OCI-LY7 (cell line): ENCODE measurements around the gene LSM8. TPM values are rescaled to one million over a fixed set of nuclear protein-coding genes. Genes with fewer than 3 reads are reported as not detected.
A peak's percentile ranks its signal among the peaks of the same experiment; 100 is the strongest.

Experiments
- BruUV-seq: library from RNA; stranded (reverse); fragments of 400-500 nt; replicated peaks from 2 replicates; lab custom pipeline; 2021; lab: Mats Ljungman, UMichigan
- CTCF ChIA-PET: fragments of 300-600 bp; sonication (Branson Sonifier 250); formaldehyde crosslinking; loops from one replicate; lab custom pipeline; 2022; ENCODE audit warnings: antibody characterized with exemption; ENCODE audit not compliant: unreplicated experiment; lab: Charles Lee
- POLR2A ChIA-PET: fragments of 300-600 bp; sonication (Branson Sonifier 250); formaldehyde crosslinking; loops from one replicate; lab custom pipeline; 2022; ENCODE audit warnings: antibody characterized with exemption; lab: Charles Lee
- DNase-seq: peaks from one replicate; pipeline ENCODE4 v3.0.0-alpha.2; 2015; ENCODE audit warnings: low spot score
- H2AFZ ChIP-seq: fragments of 200-600 bp; sonication (generic), shearing (Covaris generic); 2 replicates; pipeline ENCODE4 v1.6.1; 2014; ENCODE audit warnings: mild to moderate bottlenecking, antibody characterized with exemption, low read length, moderate library complexity
- H3K27ac ChIP-seq: fragments of 200-600 bp; sonication (generic); 2 replicates; pipeline ENCODE4 v1.5.1; 2014; ENCODE audit warnings: mixed run types, low read depth, mild to moderate bottlenecking, moderate library complexity, low read length, inconsistent platforms; ENCODE audit not compliant: poor library complexity, severe bottlenecking
- H3K36me3 ChIP-seq: fragments of 200-600 bp; sonication (generic); 2 replicates; pipeline ENCODE4 v1.6.1; 2014; ENCODE audit warnings: mild to moderate bottlenecking, antibody characterized with exemption, low read length, moderate library complexity, mixed read lengths; ENCODE audit not compliant: insufficient read depth
- H3K4me1 ChIP-seq: fragments of 200-600 bp; sonication (generic); 2 replicates; pipeline ENCODE4 v1.5.1; 2014; ENCODE audit warnings: mild to moderate bottlenecking, low read length; ENCODE audit not compliant: insufficient read depth, poor library complexity, severe bottlenecking
- H3K4me2 ChIP-seq: fragments of 200-600 bp; sonication (generic); 2 replicates; pipeline ENCODE4 v1.6.1; 2014; ENCODE audit warnings: mild to moderate bottlenecking, low read length
- H3K4me3 ChIP-seq: fragments of 200-600 bp; sonication (generic); 2 replicates; pipeline ENCODE4 v1.5.1; 2014; ENCODE audit warnings: mild to moderate bottlenecking, low read depth, low read length; ENCODE audit not compliant: poor library complexity, severe bottlenecking
- H3K79me2 ChIP-seq: fragments of 200-600 bp; sonication (generic); 2 replicates; pipeline ENCODE4 v1.6.1; 2016; ENCODE audit warnings: low read depth, mild to moderate bottlenecking, low read length, moderate library complexity, mixed read lengths; ENCODE audit not compliant: insufficient read depth
- H3K9me2 ChIP-seq: fragments of 200-600 bp; sonication (generic); 2 replicates; pipeline ENCODE4 v1.6.1; 2016; ENCODE audit warnings: mild to moderate bottlenecking, low read length, mixed read lengths; ENCODE audit not compliant: insufficient read depth
- H3K9me3 ChIP-seq: fragments of 200-600 bp; sonication (generic); 2 replicates; pipeline ENCODE4 v1.6.1; 2014; ENCODE audit warnings: mild to moderate bottlenecking, mixed run types, low read length, mixed read lengths
- H4K20me1 ChIP-seq: fragments of 200-600 bp; sonication (generic); 2 replicates; pipeline ENCODE4 v1.6.1; 2014; ENCODE audit warnings: mild to moderate bottlenecking, antibody characterized with exemption, low read length, moderate library complexity, mixed read lengths; ENCODE audit not compliant: insufficient read depth
- EZH2phosphoT487 ChIP-seq: fragments of 200-600 bp; sonication (generic); IDR thresholded peaks from 2 replicates; pipeline ENCODE4 v1.6.1; 2018; ENCODE audit warnings: low read depth, borderline replicate concordance, mild to moderate bottlenecking, mixed run types, antibody characterized with exemption, low read length, moderate library complexity, mixed read lengths
- intact Hi-C: fragments of 100-400 bp; cut with micrococcal nuclease; formaldehyde crosslinking; loops from one replicate; pipeline ENCODE4 v1.10.0; 2022; ENCODE audit not compliant: unreplicated experiment
- total RNA-seq, 2 experiments: library from RNA; depleted of rRNA in 1 of 2; stranded (reverse); fragments of >200 nt in 1 of 2; shearing (Covaris generic) in 1 of 2; gene quantifications; 2 replicates each; pipeline ENCODE4 v1.2.3, GENCODE V29; 2014 to 2022
- TF ChIP-seq, protein P1 (sequence below): fragments of 200-600 bp; sonication (generic); conservative IDR thresholded peaks from 2 replicates; pipeline ENCODE4 v1.5.1; 2014; ENCODE audit warnings: mild to moderate bottlenecking, antibody characterized with exemption, low read length, moderate library complexity, mixed read lengths

LSM8 gene
- total RNA-seq, 2 experiments from 2014 or later, result 80.7 to 105 TPM

DNA sequence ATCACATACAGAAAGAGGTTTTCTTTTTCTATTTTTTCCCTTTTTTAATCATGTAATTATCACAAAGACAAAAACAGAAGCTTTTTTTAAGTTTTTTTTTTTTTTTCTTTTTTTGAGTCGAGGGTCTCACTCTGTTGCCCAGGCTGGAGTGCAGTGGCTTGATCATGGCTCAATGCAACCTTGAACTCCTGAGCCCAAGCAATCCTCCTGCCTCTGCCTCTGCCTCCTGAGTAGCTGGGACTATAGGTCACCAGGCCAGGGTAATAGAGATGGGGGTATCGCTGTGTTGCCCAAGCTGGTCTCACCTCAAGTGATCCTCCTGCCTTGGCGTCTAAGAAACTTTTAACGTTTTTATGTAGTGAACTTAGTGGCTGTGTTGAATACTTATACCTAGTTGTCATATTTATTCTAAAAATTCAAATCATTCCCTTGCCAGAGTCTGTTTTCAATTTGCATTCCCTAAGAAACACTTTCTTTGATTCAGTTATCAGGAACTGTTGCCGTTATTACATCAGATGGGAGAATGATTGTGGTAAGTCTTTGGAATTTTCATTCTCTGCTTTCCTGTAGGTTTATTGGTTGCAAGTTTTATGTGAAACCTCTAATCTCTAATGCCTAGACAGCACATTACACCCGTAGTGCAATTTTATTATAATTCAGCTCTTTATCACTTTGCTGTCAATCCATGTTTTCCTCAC is 1.3 kb downstream of the LSM8 start:
- Histone ChIP-seq H3K9me2 (no peaks in the 10 kb centered on the region), H3K36me3 (peaks cover 51% of the 10 kb centered on the region), H3K4me2 (peak overlapping the region; percentile 98), H3K9me3 (no peaks in the 10 kb centered on the region), H4K20me1 (peaks cover 33% of the 10 kb centered on the region; the same call in 1 of the 2 replicates), H3K79me2 (peaks cover 67% of the 10 kb centered on the region), H3K4me3 (peak overlapping the region; percentile 98), H3K4me1 (peaks cover 22% of the 10 kb centered on the region), H2AFZ (no peak overlapping the region), H3K27ac (peak overlapping the region; percentile 72)
- BruUV-seq, result no TSS peak
- ChIA-PET CTCF (no interaction called here), POLR2A (interaction anchor here (0.6 to 1.0 kb wide), 5 partner anchors 9 to 237 kb away, joined by 3 to 5 read pairs (median 4); no protein-coding TSS in a partner anchor)
- peak; percentile 19 for DNase-seq
- TF ChIP-seq, protein P1, sequence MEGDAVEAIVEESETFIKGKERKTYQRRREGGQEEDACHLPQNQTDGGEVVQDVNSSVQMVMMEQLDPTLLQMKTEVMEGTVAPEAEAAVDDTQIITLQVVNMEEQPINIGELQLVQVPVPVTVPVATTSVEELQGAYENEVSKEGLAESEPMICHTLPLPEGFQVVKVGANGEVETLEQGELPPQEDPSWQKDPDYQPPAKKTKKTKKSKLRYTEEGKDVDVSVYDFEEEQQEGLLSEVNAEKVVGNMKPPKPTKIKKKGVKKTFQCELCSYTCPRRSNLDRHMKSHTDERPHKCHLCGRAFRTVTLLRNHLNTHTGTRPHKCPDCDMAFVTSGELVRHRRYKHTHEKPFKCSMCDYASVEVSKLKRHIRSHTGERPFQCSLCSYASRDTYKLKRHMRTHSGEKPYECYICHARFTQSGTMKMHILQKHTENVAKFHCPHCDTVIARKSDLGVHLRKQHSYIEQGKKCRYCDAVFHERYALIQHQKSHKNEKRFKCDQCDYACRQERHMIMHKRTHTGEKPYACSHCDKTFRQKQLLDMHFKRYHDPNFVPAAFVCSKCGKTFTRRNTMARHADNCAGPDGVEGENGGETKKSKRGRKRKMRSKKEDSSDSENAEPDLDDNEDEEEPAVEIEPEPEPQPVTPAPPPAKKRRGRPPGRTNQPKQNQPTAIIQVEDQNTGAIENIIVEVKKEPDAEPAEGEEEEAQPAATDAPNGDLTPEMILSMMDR, result no peak
- no peak for TF ChIP-seq EZH2phosphoT487
- intact Hi-C loops, result loop anchor here (10.0 kb wide), 2 partner anchors 129 to 1321 kb away; partner anchors contain the start of gene CAPZA2

DNA sequence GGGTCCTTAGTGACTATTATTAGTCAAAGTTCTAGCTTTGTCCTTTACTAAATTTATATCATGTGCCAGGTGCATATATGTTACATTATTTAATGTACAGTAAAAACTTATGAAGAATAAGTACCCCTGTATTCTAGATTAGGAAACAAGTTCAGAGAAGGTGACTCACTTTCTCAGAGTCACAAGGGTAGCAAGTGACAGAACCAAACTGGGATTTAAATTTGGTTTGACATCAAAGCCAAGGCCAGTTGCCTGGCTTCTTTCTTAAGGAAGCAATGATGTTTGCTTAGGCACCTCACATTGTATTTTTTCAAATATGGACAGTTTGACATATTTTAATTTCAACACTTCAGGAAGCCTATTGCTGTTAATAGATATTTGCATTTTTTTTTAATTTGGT is 2.5 kb downstream of the LSM8 start:
- Histone ChIP-seq H3K4me3 (peak overlapping the region; percentile 98), H3K36me3 (peaks cover 63% of the 10 kb centered on the region), H3K9me2 (no peaks in the 10 kb centered on the region), H3K9me3 (no peaks in the 10 kb centered on the region), H3K4me1 (peaks cover 21% of the 10 kb centered on the region), H3K79me2 (peaks cover 69% of the 10 kb centered on the region), H3K4me2 (peak overlapping the region; percentile 98), H3K27ac (no peak overlapping the region), H4K20me1 (peaks cover 33% of the 10 kb centered on the region; the same call in 1 of the 2 replicates), H2AFZ (no peak overlapping the region)
- TF ChIP-seq, protein P1, result no peak
- no peak for TF ChIP-seq EZH2phosphoT487
- intact Hi-C loops, result loop anchor here (10.0 kb wide), 2 partner anchors 128 to 1322 kb away; partner anchors contain the start of gene CAPZA2
- ChIA-PET CTCF (no interaction called here), POLR2A (no interaction called here)
- BruUV-seq, result no TSS peak
- DNase-seq, result no peak

DNA sequence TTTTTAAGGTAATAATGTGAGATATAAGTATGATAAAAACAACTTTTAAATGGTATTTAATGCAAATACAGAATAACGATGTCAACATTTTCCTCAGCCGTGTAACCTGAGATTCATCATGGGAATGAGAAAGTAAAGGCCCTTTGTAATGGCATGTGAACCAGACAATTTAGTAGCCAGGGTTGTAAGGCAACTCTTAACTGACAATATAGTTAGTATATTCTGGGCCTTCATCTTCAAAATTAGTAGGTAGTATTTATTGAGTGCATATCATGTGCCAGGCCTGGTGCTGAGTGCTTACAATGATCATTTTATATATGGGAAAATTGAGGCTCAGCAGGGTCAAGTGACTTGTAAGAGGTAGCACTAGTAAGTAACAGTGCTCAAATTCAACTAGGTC is 10.6 kb downstream of the LSM8 start:
- ChIA-PET CTCF (no interaction called here), POLR2A (no interaction called here)
- Histone ChIP-seq H3K9me3 (no peaks in the 10 kb centered on the region), H3K27ac (no peak overlapping the region), H3K4me3 (no peak overlapping the region), H3K36me3 (peaks cover 63% of the 10 kb centered on the region), H3K9me2 (no peaks in the 10 kb centered on the region), H3K4me2 (no peak overlapping the region), H2AFZ (no peak overlapping the region), H3K79me2 (peaks cover 14% of the 10 kb centered on the region; the same call in 1 of the 2 replicates), H4K20me1 (peaks cover 5% of the 10 kb centered on the region), H3K4me1 (no peaks in the 10 kb centered on the region)
- no peak for DNase-seq
- intact Hi-C loops, result no loop called here
- TF ChIP-seq, protein P1, result no peak
- TF ChIP-seq EZH2phosphoT487, result no peak
- no TSS peak for BruUV-seq
